ENCODE results near the gene BANP.
"Not testable (repeated sequence)": the region's sequence is repeated elsewhere in the genome, so short reads cannot be mapped to it uniquely, and the experiment has no call there.

Gene BANP

DNA sequence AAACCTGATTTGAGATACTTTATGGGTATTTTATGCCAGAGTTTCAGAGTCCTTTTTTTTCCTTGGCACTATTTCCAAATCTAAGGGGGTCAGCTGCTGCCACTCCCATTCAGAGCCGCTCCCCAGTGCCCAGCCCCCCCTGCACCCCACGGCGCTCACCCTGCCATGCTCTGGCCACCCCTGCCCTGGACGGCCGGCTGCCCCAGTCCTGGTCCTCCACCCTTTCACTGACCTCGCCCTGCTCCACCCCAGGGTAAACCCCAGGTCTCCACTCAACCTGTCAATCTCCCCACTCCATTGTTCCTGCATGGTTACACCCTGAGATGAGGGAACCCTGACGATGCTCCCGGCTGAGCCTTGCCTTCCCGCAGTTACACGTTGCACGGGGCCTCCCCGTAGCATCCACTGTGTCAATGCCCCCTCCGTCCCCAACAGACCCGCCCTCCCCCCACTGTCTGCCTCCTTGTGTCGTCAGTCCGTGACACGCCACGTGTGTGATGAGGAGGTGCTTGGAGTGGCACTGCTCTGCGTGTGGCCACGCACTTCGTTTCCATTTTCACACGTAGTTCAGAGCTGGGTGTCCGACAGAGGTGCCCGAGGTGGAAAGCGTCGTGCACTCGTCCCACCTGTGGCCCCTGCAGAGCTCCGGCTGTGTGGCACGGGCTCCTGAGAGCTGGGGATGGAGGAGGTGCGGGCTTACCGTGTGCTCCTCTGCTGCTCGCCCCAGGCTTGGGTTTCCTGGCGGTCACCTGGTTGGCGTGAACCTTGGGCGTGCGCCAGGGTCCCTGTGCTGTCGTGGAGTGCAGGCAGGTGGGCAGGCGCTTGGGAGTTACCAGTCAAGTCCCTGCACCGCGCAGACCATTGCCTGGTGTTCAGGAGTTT lies 116.5 kb downstream of the BANP start:
- no peak for DNase-seq

DNA sequence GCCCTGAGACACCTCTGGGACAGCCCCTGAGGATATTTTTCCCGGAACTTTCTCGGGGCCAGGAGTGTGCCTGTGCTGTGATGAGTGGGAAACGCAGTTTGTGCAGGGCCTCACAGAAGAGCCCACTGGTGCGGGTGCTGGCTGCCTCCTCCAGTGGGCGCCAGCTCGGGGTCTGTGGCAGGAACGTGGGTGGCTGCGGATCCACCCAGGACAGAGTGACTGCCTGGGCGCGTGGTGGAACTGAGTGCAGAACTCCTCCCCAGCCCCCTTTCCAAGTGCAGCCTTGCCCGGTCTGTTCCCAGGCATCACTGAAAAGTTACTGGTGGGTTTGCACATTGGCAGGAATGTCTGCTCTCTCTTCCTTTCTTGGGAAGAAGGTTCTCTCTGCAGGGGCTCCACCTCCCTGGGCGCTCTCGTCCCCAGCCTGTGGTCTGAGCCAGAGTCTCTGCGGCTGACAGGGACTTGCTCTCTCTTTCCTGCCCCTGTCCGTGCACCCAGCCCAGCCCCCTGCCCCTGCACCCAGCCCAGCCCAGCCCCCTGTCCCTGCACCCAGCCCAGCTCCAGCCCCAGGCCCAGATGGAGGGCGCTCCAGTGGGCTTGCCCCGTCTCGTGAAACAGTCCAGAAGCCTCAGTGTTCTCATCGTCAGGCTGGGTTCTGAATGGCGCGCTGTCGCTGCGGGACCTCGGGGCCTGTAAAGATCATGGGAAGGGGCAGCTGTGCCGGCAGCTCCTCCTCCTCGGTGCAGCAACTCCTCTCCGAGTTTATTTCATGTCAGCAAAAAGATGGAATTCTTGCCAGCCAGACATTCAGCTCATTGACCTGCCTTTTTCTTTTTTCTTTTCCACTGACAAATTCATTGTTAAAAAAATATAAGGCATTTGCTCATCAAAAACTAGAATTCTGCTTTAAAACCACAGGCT lies 117.5 kb downstream of the BANP start:
- no peak for DNase-seq

DNA sequence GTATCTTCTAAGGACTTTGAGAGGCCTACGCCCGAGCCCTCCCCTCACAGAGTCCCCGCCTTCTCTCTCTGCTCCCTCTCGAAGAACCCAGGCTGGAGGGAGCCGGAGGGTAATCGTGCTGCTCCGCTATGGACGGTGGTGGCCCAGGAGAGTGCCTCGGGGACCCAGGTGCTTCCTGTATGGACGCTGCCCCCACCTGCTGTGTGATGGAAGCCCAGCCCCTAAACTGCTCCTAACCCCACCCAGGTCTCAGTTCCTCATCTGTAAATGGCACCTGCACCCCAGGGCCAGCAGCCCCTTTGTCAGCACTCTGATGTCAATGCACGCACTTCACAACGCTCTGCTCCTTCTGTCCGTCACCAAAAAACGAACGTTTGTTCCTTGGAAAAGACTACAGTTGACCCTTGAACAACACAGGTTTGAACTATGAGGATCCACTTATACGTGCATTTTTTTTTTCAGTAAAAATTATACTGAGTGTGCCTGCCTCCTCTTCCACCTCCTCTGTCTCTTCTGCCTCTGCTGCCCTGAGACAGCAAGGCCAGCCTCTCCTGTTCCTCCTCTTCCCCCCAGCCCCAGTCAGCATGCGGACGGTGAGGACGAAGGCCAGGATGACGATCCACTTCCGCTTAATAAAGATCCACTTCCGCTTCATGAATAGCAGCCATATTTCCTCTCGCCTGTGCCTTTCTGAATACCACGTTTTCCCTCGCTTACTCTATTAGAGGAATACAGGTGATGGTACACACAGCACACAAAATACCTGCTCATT lies 118.3 kb downstream of the BANP start:
- DNase-seq, result no peak

DNA sequence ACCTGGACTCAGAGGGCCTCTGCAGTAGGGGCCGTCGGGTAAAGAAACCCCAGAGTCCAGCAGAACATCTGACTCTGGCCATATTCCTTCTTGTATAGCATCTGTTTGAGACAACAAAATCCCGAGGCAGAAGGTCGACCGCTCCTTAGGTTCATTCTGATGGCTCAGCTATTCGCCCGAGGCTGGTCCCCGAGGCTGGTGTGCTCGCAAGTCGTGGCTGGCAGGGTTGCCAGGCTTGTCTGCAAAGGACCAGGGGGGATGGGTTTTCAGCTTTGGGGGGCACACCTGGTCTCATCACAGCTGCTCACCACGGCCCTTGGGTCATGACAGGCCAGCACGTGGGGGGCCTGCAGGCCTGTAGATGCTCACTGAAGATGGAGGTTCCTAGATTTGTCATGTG lies 119.1 kb downstream of the BANP start:
- no peak for DNase-seq

DNA sequence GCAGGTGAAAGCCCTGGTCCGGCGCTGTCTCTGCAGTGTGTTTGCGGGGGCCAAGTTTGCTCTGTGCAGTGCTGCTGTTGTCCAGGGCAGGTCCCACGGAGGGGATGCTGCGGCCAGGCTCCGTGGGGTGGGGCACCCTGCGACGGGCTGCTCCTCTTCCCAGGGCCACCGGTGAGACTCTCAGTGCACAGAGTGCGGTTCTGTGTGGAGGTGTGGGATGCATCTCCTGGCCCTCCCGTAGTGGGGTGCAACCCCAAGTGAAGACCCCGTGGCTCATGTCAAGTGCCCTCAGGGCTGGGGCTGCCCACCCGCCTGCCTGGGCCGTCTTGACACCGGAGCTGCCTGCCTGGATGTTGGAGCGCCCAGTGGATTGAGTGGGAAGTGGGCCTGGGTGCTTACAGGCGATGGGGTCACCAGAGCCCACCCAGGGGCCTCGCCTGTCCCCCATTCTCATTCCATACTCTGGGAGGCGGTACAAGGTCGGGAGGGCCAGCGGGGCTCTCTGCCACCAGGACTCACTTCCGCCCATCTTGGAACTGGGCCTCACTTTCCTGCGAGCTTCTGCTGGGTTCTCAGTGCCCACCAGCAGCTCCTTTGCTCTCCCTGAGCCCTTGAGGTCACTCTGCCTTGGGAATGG lies 119.9 kb downstream of the BANP start:
- DNase-seq, result no peak

DNA sequence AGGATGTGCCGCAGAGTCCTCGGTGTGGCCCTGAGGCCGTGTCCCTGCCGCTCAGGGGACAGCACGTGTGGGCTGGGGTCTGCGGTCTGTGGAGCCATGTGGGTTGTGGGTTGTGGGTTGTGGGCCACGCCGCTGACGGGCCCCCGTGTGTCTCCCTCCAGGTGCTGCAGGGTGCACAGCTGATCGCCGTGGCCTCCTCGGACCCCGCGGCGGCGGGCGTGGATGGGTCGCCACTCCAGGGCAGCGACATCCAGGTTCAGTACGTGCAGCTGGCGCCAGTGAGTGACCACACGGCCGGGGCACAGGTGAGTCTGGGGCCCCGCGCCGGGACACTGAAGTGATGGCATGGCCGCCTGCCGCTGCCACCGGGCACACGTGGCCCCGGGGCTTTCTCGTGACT lies 120.7 kb downstream of the BANP start:
- DNase-seq, result no peak

DNA sequence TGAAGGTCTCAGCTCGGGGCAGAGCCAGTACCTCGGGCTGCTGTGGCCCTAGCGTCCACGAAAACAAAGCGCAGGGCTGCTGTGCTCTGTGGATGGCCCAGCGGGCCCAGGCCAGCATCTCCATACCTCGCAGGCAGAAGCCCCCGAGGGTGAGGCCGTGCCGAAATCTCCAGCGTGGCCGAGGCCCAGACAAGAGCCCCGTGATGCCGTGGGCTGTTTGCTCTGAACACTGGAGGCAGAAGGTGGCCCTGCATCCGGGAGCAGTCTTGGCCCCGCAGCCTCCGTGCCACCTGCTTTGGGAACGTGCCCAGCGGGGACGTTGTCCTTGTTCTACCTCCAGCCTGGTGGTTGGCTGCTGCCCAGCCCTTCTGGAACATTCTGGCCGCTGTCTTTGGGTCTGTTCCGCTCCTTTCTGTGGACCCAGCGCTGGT lies 121.4 kb downstream of the BANP start:
- no peak for DNase-seq

DNA sequence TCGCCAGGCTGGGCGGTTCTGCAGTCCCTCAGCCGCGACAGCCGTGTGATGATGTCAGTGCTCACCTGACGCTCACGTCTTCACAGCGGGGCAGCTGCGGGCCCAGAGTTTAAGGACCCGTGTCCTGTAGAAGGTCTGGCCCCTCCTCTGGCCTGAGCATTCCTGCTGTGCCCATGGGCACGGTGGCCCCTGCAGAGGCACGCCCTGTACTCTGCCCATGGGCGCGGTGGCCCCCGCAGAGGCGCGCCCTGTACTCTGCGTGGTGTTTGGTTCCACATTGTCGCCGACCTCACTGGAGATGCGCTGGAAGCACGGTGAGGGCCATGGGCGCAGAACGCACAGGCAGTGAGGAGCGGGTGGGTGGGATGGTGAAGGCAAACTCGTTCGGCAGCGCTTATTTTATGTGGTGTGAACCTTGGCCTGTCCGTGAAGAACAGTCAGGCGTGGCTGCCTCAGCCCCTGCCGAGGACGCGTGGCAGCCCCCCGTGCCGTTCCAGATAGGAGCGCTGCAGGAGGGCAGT lies 122.0 kb downstream of the BANP start:
- no peak for DNase-seq

DNA sequence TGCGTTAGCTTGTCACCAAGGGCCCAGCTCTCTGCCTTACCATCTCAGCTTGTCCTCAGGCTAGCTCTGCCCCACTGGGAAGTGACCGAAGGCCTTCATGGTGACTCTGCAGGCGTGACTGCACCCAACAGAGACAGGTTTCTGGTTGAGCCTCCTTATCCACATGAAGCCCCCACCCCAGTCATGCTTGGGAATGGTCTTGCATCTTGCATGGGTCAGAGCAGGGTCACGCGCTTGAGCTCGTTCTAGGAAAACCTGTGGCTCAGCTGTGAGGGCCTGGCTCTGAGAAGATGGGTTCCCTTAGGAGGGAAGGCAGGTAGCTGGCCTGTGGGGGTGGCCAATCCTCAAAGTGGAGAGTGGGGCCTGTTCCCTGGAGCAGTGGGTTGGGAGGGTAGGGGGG lies 122.8 kb downstream of the BANP start:
- DNase-seq, result no peak

DNA sequence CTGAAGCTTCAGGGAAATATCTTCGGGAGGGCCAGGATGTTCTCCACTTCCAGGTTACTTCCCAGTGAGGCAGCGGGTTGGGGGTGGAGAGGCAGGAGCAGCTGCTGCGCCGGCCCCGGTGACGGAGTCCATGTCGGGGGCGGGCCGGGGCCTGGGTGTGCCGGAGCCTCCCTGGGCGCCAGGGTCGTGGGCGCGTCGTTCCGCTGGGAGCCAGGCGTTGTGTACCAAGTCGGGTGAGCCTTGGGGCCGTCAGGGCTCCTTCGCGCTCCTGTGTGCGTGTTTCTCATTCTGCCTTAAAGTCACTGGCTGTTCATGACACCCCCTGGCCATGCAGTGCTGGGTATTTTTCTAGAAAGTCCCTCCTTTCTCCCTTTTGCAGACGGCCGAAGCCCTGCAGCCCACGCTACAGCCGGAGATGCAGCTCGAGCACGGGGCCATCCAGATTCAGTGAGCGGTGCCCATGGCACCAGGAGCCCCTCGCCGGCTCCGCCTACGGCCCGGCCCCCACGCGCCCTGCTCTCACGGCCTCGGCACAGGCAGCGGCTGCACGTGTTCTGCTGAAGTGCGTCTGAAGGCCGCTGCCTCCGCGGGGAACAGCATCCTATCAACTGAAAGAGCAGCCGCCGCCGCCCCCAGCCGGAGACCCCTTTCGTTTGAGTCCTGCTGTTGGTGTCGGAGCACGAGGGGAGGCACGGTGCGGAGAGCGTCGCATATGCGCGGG lies 125.1 kb downstream of the BANP start:
- DNase-seq, result no peak

DNA sequence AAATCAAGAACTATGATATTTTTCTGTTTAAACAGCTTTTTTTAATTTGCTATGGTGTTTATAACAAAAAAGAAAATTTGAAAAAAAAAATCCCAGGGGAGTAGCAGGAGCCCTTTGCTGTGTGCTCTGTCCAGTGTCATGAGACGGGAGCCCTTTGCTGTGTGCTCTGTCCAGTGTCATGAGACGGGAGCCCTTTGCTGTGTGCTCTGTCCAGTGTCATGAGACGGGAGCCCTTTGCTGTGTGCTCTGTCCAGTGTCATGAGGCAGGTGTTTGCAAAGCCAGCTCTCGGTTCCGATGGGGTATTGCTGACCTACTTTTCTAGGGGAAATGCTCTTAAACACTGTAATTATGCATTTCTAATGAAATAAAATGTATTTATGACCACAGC lies 125.7 kb downstream of the BANP start:
- DNase-seq, result not testable (repeated sequence)

DNA sequence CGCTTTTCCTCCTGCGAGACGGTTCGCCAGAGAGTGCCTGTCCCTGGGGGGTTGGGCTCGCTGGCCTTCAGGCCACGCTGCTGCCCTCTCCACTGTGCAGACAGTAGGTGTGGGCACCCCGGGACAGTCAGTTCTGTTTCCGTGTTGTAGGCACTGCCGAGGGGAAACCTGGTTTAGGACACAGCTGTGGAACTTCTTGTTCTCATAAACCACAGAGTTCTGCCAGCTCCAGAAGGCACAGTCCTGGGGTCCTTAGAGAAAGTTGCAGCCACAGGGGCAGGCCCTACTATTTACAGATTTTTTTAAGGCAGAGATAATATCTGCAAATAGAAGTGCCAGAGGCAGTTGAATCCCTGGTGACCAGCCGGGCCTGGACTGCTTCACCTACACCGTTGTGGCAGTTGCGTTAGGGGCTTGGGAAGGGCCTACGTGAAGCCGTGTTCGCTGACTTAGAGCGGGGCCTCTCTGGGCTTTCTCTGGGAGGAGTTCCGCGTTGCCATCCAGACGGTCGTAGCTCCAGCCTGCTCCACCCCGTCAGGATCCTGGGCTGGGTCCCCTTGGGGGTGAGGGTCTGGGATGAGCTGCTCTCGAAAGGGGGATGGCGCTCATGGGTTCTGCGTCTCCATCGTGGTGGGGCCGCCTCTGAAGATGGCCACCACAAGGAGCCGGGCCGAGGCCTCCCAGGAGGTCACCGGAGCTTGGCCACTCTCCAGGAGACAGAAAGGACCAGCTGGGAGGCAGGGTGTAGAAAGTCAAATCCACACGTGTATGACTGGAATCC lies 126.3 kb downstream of the BANP start:
- DNase-seq, result no peak

DNA sequence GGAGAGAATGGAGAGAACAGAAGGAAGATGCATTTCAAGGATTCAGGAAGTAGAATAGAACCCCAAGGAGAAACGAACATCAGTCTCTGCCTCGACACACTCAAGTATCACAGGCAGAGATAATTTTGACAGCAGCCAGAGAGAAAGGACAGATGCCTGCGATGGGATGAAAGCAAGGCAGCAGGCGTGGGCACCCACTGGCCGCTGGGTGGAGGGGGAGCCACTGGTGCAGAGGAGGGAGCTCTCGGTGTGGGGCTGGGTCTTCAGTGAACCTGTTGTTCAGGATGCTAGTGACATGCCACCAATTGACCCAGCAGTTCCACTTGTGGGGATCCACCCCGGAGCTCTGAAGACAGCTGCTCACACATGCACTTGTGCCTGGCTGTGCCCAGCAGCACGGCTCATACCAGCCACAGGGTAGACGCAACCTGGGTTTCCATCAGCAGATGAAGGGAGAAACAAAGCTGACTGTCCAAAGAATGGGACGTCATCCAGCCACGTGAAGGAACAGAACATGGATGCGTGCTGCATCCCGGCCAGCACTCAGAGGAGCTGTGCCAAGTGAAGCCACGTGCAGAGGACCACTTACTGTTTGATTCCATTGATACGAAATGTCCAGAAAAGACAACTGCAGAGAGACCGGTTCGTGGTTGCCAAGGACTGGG lies 127.0 kb downstream of the BANP start:
- DNase-seq, result no peak

DNA sequence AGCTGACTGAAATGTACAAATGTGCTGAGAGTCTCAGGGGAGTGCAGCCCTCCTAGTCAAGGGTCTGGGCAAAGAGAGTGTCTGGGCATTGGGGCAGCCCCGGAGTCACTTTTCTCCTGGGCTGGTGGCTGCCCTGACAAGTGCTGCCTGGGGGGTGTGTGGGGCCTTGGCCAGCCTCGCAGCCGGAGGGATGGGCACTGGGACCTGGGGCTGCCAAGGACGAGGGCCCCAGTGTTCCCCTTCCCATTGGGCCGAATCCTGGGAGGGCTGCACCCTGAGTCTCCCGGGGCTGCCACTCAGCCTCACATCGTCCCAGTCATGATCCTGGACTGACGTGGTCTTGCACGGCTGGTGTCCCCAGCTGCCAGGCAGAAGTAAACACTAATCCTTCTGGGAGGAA lies 132.3 kb downstream of the BANP start:
- no peak for DNase-seq

DNA sequence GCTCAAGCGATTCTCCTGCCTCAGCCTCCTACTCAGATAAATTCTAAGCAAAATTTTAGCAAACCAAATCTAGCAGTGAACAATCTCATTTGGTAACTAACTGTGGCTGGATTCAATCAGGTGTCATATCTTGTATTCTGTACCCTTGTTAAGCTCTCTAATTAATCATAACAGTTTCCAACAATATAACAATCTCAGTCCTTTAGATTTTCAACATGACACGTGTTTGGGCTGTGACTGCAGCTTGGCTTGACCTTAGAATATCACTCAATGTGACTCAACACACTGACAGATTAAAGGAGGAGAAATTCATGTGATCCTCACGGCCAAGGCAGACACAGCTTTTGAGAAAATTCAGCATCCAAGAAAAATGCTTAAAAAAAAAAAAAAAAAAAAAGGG lies 133.6 kb downstream of the BANP start:
- DNase-seq, result no peak

DNA sequence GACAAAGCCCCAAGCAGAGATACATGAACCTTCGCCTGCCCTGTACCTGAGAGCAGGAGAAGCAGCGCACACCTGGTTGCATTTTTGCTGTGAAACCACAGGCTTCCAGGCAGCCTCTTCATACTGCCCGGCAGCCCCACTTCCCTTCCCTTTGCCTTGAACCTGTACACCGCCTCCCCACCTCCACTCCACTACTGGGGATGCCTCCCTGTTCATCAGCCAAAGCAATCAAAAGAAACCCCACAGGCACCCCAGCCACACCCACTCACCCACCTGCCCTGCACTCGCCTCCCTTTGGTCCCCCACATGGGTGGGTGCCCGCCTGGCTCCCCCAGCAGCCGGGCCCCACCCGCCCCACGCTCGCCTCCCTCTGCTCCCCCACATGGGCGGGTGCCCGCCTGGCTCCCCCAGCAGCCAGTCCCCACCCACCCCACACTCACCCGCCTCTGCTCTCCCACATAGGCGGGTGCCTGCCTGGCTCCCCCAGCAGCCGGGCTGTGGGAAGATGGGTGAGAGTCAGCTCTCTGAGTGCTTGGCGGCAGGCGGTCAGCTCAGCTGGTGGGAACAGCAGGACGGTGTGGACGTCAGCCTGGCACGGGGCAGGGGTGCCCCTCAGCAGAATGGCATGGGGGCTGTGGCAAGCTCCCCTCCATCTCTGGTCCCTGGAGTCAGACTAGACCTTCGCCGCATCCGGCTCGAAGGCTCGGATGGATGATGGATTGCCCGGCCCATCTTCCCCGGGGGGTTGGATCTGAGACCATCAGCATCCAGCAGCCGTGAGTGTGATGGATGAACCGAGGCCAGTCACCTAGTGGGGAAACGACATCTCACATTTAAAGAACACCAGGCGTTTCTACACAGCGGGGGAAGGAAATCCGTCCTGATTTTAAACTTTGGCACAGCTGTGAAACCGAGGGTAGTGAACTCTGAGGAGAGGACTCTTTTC lies 135.6 kb downstream of the BANP start:
- no peak for DNase-seq

DNA sequence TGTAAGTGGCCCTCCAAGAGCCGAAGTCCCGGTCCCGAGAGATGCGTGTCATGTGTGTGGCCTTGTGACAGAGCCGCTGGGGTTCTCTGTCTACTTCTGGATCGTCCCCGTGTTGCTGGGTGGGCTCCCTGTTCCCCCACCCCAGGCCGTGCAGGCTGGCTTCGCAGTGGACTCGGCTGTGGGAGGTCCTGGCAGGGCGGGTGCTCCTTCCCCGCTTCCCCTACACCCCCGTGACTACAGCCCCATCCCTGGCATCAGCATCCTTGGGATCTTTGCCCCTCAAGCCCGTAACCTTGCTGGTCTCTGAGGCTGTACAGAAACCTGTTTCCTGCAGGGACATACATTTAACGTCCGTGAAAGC lies 136.3 kb downstream of the BANP start:
- no peak for DNase-seq

DNA sequence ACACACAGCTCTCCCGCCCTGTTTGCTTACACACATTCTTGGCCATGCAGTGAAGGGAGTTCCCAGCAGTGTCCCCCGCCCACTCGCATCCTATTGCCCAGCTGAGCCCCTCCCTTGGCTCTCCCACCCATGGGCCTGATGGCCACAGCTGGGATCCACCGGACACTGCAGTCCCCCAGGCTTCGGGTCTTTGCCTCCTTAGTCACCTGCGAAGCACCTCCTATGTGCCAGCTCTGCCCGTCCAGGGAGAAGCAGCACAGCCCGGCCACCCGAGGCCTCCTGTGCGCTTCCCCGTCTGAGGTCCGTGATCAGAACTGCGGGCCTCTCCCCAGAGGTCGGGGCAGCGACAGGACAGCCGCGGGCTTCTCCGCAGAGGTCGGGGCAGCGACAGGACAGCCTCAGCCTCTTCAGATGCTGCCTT lies 136.9 kb downstream of the BANP start:
- DNase-seq, result no peak

DNA sequence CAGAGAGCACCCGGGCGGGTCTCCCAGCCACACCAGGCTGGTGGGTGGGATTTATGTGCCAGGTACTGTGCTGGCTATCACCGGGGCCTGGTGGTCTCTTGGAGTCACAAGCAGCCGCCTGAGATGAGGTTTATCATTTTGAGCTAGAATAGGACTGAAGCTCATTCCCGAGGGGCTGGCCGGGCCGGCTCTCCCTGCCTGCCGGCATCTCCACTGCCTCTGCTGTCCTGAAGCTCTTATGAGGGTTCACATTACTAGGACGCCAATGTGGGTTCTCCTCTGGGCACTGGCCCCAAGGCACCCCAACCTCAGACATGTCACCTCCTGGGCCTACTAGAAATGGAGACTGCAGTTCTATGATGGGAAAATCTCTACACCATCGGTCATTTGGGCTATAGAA lies 137.4 kb downstream of the BANP start:
- DNase-seq, result not testable (repeated sequence)

Measured in retina (tissue), 1 donor.